ENCODE measurements around the gene MAPKBP1.

- TF ChIP-seq BCL6 (CRISPR knock-in tag; IDR thresholded peaks at IDR 0.05) (no peak), CREB1 (IDR thresholded peaks at IDR 0.05) (no peak), CREB1 (CRISPR knock-in tag; IDR thresholded peaks at IDR 0.05) (no peak), IKZF4 (CRISPR knock-in tag; IDR thresholded peaks at IDR 0.05; ENCODE audit: borderline replicate concordance, low read depth, not compliant biosample characterization) (no peak), MAZ (IDR thresholded peaks at IDR 0.05; ENCODE audit: borderline replicate concordance, low read depth, low read length) (no peak), MAZ (CRISPR knock-in tag; IDR thresholded peaks at IDR 0.05; ENCODE audit: low read depth) (no peak), CENPT (CRISPR knock-in tag; IDR thresholded peaks at IDR 0.05; ENCODE audit: low read depth) (no peak), FOXM1 (CRISPR knock-in tag; IDR thresholded peaks at IDR 0.05) (no peak), CTCF (CRISPR knock-in tag; IDR thresholded peaks at IDR 0.05) (peak; percentile 81), NFIC (IDR thresholded peaks at IDR 0.05; ENCODE audit: low read length) (no peak), MAX (IDR thresholded peaks at IDR 0.05) (no peak), ZNF362 (CRISPR knock-in tag; IDR thresholded peaks at IDR 0.05; ENCODE audit: borderline replicate concordance) (no peak), FOXC1 (CRISPR knock-in tag; IDR thresholded peaks at IDR 0.05; ENCODE audit: borderline replicate concordance) (no peak), ZNF605 (CRISPR knock-in tag; IDR thresholded peaks at IDR 0.05) (no peak), HMGXB4 (CRISPR knock-in tag; IDR thresholded peaks at IDR 0.05; ENCODE audit: borderline replicate concordance in 1 of 2, low read depth in 1 of 2) (no peak), ZNF749 (CRISPR knock-in tag; IDR thresholded peaks at IDR 0.05; ENCODE audit: borderline replicate concordance) (no peak)
These were observed 86.0 kb downstream of the MAPKBP1 start for GRCh38 chr15:41860049-41860828.
